ENCODE data around the gene SLC22A23. TPM values are rescaled to one million over a fixed set of nuclear protein-coding genes. Genes with fewer than 3 reads are reported as not detected.

The SLC22A23 gene
- total RNA-seq, 1 donor from 2014 or later, result 3.6 TPM

DNA sequence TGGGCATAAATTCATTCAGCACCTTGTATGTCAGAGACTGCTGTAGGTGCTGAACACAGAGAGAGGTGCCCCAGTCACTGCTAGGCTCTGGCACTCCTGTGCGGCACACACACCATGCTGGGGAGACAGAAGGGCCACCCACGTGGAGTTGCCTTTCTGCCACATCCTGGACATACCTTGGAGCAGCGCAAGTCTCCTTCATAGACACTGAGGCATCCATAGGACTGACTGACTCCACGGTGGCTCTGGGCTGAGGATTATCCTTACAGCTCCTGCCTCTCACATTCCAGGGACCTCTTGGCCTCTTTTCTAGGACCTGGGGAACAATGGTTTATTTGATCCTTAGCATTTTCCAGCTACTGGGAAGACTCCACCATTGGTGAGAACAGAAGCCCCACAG, 26.0 kb upstream of the SLC22A23 start:
- no peaks in the 10 kb centered on the region for H3K36me3 ChIP-seq (ENCODE audit: control insufficient read depth, insufficient read depth, low read length)
- no peak for DNase-seq (ENCODE audit: low read depth)
- H3K27me3 ChIP-seq (ENCODE audit: control insufficient read depth, insufficient read depth, low read length), result peaks cover 8% of the 10 kb centered on the region
- no peak for TF ChIP-seq CTCF (IDR thresholded peaks at IDR 0.05; ENCODE audit: insufficient read depth, low read length, poor library complexity, severe bottlenecking)
- no peak overlapping the region for H3K4me3 ChIP-seq (ENCODE audit: low read depth, low read length)

- Histone ChIP-seq H3K27me3 (ENCODE audit: control insufficient read depth, insufficient read depth, low read length) (peaks cover 8% of the 10 kb centered on the region), H3K36me3 (ENCODE audit: control insufficient read depth, insufficient read depth, low read length) (no peaks in the 10 kb centered on the region), H3K4me3 (ENCODE audit: low read depth, low read length) (no peak overlapping the region)
- DNase-seq (ENCODE audit: low read depth), result no peak
- TF ChIP-seq CTCF (IDR thresholded peaks at IDR 0.05; ENCODE audit: insufficient read depth, low read length, poor library complexity, severe bottlenecking), result no peak
Measured at GRCh38 chr6:3481640-3482039, 24.8 kb upstream of the SLC22A23 start.

- no peaks in the 10 kb centered on the region for H3K36me3 ChIP-seq (ENCODE audit: control insufficient read depth, insufficient read depth, low read length)
- no peak for DNase-seq (ENCODE audit: low read depth)
- H3K4me3 ChIP-seq (ENCODE audit: low read depth, low read length), result no peak overlapping the region
- no peak for TF ChIP-seq CTCF (IDR thresholded peaks at IDR 0.05; ENCODE audit: insufficient read depth, low read length, poor library complexity, severe bottlenecking)
- peaks cover 8% of the 10 kb centered on the region for H3K27me3 ChIP-seq (ENCODE audit: control insufficient read depth, insufficient read depth, low read length)
Measured at GRCh38 chr6:3480009-3480408, 23.2 kb upstream of the SLC22A23 start.

GRCh38 chr6:3473773-3474172, 16.9 kb upstream of the SLC22A23 start:
- Histone ChIP-seq H3K4me3 (ENCODE audit: low read depth, low read length) (no peak overlapping the region), H3K36me3 (ENCODE audit: control insufficient read depth, insufficient read depth, low read length) (no peaks in the 10 kb centered on the region), H3K27me3 (ENCODE audit: control insufficient read depth, insufficient read depth, low read length) (no peaks in the 10 kb centered on the region)
- DNase-seq (ENCODE audit: low read depth), result no peak
- no peak for TF ChIP-seq CTCF (IDR thresholded peaks at IDR 0.05; ENCODE audit: insufficient read depth, low read length, poor library complexity, severe bottlenecking)

- no peaks in the 10 kb centered on the region for H3K27me3 ChIP-seq (ENCODE audit: control insufficient read depth, insufficient read depth, low read length)
- DNase-seq (ENCODE audit: low read depth), result no peak
- TF ChIP-seq CTCF (IDR thresholded peaks at IDR 0.05; ENCODE audit: insufficient read depth, low read length, poor library complexity, severe bottlenecking), result no peak
Measured at GRCh38 chr6:3471711-3472110, 14.9 kb upstream of the SLC22A23 start.

DNA sequence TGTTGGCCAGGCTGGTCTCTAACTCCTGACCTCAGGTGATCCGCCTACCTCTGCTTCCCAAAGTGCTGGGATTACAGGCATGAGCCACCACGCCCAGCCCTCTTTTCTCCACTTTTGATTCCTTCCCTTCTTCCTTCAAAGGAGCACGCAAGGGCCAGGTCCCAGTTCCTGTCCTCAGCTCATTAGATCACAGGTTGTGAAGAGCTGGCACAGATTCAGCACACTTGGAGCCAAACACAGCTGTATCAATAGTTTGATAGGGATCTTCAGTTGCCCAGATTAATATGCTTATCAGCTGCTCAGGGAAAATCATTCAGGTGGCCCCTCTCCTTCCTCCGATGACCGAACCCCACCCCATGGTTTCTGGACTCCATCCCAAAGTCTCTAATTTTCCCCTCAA, 14.4 kb upstream of the SLC22A23 start:
- no peak for TF ChIP-seq CTCF (IDR thresholded peaks at IDR 0.05; ENCODE audit: insufficient read depth, low read length, poor library complexity, severe bottlenecking)
- H3K4me3 ChIP-seq (ENCODE audit: low read depth, low read length), result no peak overlapping the region
- no peaks in the 10 kb centered on the region for H3K27me3 ChIP-seq (ENCODE audit: control insufficient read depth, insufficient read depth, low read length)
- DNase-seq (ENCODE audit: low read depth), result no peak
- H3K36me3 ChIP-seq (ENCODE audit: control insufficient read depth, insufficient read depth, low read length), result no peaks in the 10 kb centered on the region

More at GRCh38 chr6:3471711-3472110, 14.9 kb upstream of the SLC22A23 start:
- H3K4me3 ChIP-seq (ENCODE audit: low read depth, low read length), result no peak overlapping the region
- no peaks in the 10 kb centered on the region for H3K36me3 ChIP-seq (ENCODE audit: control insufficient read depth, insufficient read depth, low read length)
